NCI-H69 (cell line): Measurements from ENCODE around the gene PTPRH.
"Not testable (repeated sequence)": the region's sequence is repeated elsewhere in the genome, so short reads cannot be mapped to it uniquely, and the experiment has no call there.

Experiments
- DNase-seq: peaks from one replicate; lab custom pipeline; 2025; lab: John Stamatoyannopoulos, UW

Gene PTPRH

DNA sequence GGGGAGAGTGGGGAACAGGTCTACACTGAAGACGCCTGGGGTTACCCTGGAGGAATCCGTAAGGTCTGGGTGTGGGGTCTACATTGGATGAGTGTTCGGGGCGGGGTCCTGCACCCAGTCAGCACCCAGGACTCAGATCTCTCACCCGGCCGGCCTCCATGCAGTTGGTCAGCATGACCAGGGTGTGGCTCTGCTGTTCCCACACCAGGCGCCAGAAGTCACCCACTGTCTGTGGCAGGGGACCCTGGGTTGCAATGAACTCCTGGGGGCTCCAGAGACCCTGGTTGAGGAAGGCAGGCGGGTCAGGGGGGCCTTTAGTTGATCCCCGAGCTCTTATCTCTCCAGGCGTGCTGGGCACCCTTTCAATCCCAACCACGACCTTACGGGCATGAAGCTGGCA is 23.2 kb downstream of the PTPRH start:
- DNase-seq: no peak

DNA sequence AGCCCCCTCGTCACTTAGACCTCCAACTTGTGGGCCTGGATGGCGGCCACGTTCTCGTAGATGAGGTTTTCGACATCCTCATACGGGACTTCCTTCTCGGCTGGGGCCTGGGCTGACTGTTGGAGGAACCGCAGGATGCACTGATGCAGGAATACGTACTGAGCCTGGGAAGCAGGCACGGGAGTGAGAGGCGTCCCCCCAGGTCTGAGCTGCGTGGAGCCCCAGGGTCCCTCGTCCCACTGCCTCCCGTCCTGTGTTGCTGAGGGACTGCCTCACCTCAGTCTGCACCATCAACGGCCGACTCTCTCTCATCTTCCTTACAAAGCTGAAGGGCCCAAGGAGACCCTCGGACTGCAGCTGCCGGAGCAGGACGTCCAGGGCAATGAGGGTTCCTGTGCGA is 27.6 kb downstream of the PTPRH start:
- no peak for DNase-seq

DNA sequence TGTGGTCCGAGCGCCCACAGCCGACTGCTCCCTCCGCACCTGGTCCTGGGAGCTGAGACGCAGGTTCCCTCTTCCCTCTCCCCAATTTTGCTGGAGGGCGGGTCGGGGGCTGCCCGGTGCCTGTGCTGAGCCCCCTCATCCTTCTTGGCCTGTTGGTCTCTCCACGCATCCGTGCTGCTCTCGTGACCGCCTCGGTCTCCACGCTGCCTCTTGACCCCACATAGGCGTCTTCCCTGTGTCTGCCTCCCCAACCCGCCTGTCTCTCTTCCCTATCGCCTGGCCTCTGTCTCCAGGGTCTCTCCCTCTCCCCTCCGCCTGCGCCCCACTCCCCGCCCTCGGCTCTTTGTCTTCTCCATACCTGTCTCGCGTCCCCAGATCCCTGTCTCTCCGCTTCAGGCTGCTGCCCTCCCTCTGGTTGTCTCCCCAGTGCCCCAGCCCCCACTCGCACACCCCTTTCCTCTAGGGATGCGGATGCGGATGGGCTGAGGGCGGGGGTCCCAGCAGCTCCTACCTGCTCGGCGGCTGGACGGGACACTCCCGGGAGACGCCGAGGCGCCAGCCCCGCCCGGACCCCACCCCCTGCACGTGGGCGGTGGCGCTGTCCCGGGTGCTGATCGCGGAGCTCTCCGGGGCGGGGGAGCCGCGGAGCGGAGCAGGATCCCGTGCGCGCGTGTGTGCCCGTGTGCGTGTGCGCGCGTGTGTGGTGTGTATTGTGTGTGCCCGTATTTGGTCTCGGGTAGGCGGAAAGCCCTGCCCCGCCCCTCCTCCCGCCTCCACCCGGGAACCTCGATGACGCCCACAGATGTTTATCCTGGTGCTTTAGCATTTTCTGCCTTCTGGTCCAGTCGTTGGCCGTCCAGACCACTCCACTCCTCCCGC is 29.5 kb downstream of the PTPRH start, which contains the start of gene SYT5:
TSS of gene SYT5 (minus strand) at position 684 of the 879 bp plus-strand sequence. CDS start 1,248 bp downstream, outside the sequence.
- peak; percentile 67 for DNase-seq

DNA sequence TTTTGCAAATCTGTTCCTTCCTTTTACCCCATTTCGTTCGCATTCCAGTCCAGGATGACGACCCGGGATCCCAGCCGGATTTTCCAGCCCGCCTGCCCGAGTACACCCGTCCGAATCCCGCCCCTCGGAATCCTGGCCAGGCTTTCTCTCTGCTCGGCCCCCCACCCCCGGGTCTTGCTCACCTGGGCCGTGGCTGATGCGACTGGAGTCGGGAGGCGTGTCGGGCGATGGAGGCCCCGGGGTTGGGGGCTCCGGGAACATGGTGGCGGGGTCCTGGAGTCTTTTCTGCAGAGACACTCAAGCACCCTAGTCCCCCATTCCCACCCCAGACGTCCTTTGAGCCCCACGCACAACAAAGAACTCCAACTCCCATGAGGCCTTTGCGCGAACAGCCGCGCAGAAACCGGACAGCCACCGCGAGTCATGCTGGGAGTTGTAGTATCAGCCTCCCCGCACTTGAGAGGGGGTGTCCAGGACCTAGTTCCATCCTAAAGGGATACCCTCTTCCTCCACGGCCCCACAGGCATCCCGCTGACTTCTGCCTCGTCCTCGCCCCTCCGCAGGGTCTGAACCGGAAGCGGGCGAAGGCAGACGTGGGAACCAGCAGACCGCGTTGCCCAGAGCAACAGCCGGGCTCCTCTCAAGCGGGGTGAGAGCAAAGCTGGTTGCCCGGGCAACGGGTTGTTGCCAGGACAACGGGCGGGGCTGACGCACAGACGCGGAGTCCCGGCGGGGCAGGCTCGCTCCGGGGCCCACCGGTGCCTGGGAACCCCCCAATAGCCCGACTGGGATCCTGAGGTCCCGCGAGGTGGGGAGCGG is 30.3 kb downstream of the PTPRH start:
- DNase-seq: peak; percentile 96

DNA sequence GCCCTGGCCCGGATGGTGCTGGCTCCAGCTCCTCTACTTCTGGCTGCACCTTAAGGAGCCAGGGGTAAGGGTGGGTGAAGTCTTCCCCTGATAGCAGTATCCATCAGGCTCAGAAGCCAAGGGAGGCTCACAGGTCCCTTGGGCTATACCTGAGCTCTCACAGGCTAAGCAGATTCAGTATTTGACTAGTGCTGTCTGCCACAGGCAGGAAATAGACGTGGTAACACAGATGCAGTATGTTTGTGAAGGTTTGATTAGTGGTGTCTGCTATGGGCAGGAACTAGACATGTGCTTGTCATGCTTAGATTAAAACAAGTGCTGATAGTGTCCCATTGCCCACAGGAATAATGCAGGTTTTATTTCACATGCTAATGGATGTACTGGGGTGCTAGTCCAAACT is 33.2 kb downstream of the PTPRH start:
- DNase-seq: peak; percentile 28

DNA sequence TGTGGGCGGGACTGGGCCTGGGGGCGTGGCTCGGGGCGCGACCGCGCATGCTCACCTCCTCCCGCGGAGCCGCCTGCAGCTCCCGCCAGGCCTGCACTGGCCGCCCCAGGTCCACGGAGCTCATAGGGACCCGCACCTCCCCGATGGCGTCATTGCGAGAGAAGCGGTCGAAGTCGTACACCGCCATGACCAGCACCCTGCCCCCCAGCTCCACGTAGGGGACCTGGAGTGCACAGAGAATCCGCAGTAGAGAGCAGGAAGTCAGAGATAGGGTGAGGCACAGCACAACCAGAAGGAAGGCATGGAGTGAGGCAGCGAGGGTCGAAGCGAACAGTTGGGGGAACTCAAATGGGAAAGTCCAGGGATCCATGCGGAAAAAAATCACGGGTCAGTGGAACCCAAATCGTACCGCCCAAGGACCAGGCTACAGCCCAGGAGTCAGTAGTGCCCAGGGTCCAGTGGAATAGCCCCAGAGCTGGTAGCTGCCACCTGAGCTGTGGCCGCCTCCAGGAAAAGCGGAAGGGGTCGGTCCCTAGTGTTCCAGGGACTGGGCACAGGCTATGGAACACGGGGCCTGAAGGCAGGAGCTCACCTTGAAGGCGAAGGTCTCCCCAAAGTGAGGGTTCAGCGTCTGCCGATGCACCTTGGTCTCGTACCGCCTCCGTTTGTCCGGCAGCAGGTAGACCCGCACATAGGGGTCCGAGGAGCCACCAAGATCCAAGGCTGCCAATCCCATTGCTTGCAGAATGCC is 34.0 kb downstream of the PTPRH start:
- DNase-seq: peak; percentile 50

DNA sequence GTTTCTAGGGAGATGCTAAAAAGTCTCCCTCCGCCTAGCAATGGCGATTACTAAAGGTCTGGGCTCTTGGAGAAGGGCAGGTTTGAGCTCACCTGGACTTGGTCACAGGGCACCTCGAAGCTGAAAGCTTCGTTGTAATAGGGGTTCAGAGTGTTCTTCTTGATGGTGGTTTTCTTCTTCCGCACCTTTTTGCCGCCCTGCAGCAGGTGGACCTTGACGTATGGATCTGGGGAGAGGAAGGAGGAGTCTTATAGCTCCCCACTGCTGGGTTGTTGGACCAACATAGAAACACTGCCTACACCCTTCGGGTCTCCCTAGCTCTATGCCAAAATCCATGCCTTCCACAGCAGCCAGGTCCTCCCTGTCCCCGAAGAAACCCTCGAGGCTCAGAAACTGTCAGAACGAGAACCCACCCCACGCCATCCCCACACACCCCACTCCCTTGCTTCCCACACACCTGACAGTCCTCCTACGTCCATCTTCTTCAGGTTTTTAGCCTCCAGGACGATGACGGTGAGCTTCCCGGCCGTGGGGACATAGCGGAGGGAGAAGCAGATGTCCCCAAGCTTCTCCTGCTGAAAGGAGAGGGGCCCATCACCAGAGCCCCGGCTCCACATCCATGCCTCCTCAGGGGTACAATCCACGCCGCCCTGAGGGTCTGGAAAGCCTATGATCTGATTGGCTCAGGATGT is 34.7 kb downstream of the PTPRH start:
- no peak for DNase-seq

DNA sequence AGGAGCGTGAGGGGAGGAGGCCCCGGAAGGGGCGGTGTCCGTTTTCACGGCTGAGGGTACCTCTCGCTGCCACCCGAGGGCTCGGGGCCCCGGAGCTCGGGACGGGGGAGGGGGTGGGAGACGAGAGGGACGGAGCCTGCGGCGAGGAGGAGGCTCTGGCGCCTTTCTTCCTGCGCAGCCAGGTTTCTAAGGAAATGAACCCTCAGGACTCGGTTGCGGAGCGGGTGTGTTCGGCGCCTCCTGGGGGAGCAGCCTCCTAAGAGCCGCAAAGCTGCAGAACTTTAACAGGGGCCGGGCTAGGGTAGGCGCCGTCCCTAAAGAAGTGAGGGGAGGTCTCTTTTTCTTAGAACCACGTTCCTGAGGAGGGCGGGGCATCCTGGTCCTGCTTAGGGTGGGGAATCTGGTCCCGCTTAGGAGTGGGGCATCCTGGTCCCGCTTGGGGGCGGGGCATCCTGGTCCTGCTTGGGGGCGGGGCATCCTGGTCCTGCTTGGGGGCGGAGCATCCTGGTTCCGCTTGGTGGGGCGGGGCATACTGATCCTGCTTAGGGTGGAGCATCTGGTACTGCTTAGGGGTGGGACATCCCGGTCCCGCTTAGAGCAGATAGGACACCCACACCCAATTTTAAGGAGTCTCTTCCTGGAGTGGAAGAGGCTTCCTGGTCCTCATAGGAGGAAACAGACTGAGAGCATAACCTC is 35.4 kb downstream of the PTPRH start:
- peak; percentile 85 for DNase-seq

DNA sequence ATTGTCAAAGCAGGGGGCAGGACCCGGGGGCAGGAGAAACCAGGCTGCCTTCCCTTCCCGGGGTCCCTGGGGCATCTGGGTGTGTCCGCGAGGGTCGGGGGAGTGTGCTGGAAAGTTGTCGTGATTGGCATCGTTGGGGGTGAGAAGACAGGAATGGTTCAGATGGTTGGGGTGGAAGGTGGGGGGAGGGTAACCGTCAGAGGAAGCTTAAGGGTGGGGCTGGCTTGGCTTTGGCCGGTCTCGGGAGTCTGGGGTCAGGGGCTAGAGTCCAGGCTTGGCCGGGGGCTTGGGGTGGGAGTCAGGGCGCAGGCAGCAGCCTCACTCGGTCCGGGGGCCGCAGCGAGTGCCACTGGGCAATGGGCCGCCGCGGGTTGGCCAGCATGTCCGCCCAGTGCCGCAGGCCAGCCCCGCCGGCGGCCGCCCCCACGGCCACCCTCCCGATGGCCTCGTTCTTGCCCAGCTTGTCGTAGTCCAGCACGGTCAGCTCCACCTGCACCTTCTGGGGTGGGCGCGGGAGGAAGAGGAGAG is 36.1 kb downstream of the PTPRH start:
- no peak for DNase-seq

DNA sequence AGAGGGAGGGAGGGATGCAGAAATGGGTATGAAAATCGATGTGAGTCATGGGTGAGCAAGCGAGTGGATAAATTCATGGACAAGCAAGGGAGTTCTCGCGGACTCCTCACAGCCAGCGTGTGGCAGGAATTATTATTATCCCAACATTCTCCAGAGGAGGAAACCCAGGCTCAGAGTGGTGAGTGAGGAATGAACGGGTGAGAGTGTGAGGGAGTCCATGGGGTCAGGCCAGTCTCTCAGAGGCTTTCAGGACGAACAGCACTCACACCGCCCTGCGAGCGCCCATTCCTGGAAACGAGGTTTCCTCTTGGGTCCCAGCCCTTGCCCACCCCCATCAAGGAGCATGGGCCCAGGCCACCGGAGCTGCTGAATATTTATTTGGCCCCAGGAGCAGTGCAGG is 36.6 kb downstream of the PTPRH start:
- DNase-seq: peak; percentile 22

DNA sequence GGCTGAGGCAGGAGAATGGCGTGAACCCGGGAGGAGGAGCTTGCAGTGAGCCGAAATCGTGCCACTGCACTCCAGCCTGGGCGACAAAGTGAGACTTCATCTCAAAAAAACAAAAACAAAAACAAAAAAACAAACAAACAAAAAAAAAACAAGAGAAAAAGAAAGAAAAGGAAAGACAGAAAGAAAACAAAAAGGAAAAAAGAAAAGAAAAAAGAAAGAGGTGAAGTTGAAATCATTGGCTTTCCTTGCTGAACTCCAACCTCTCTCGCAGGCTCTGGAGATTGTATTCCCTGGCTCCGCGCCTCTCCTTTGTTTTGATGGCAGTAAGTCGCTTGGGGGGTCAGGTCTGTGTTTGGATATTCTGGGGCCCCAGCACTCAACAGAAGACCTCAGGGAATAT is 37.0 kb downstream of the PTPRH start:
- DNase-seq: not testable (repeated sequence)

DNA sequence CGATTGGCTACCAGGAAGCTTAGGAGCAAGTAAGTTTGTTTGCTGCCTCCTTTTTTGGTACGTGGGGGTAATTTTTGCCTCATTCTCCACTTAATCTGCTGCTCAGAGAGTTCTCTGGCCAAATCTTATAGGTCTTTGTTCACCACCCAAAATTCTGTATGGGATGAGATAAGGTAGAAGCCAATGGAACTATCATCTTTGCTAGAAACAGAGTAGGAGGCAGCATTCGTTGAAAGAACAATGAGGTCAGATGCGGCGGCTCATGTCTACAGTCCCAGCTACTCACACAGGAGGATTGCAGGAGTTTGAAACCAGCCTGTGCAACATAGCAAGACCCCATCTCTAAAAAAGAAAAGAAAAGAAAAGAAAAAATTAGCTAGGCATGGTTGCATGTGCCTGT is 37.9 kb downstream of the PTPRH start:
- DNase-seq: no peak

DNA sequence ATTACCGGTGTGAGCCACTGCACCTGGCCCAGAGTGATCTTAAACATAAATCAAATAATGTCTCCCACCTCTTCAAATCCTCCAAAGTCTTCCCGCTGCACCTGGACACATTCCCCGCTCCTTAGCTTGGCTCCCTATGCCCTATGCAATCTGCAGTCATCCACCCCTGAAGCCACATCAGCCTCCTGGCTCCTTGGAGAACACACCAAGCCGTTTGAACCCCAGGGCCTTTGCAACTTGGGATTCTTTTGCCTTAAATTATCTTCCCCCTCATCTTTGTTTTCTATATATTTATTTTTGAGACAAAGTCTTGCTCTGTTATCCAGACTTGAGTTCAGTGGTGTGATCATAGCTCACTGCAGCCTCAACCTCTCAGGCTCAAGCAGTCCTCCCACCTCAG is 40.2 kb downstream of the PTPRH start:
- no peak for DNase-seq

DNA sequence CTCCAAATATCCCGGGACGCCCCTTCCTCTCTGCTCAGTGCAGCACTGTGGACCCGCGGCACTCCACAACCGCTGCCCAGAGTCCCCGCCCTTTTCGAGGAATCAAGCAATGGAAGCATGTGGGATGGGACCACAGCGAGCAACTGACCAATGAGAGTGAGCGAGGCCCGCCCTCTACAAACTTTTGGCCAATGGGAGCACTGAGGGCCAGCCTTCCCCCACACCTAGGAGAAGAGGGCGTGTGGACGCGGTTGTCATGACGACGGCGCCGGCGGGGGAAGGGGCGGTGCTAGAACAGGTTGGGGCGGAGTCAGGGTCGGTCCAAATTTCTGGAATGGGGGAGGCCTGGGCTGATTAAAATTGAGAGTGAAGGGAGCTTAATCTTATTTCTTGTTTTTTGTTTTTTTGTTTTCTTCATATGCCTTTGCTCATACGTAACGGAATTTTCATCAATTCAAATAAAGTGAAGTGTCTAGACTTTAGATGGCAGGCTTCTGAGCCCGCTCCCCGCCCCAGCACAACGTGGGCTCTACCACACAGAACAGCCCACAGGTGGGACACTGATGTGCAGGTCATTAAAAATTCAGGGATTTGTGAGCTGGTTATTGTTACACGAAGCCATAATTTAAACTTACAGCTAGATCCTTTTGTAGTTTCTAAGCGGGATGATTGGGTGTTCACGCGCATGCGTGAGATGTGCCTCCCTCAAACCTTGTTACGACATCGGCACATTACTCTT is 42.6 kb downstream of the PTPRH start, which contains the start of gene DNAAF3:
TSS of gene DNAAF3 (minus strand) at position 84 of the 739 bp plus-strand sequence. CDS start 200 bp downstream, outside the sequence.
- peak; percentile 99 for DNase-seq

DNA sequence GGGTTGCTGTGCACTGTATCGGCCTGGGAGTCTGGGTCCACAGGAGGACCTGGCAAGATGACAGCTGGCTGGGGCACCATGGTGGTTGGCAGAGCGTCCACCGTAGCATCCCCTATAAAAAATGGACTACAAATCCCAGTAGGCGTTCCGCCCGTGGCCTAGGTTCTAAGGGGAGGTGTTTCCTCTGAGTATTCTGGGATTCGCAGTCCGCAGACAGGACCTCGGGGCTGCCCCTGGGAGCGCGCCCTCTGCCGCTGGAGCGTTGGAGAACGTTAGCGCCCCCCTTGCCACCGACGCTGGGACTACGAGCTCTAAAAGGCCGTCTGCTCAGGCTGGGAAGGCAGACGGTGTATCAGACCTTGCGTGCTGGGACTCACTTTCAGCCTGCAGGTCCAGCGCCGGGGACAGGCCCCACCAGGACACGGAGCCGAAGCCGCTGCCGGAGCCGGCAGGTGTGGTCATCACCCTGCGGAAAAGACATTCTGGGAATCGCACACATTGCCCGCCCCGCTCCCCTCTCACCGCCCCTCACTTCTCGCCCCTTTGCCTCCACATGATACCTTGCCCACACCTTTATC is 43.3 kb downstream of the PTPRH start:
- peak; percentile 92 for DNase-seq

DNA sequence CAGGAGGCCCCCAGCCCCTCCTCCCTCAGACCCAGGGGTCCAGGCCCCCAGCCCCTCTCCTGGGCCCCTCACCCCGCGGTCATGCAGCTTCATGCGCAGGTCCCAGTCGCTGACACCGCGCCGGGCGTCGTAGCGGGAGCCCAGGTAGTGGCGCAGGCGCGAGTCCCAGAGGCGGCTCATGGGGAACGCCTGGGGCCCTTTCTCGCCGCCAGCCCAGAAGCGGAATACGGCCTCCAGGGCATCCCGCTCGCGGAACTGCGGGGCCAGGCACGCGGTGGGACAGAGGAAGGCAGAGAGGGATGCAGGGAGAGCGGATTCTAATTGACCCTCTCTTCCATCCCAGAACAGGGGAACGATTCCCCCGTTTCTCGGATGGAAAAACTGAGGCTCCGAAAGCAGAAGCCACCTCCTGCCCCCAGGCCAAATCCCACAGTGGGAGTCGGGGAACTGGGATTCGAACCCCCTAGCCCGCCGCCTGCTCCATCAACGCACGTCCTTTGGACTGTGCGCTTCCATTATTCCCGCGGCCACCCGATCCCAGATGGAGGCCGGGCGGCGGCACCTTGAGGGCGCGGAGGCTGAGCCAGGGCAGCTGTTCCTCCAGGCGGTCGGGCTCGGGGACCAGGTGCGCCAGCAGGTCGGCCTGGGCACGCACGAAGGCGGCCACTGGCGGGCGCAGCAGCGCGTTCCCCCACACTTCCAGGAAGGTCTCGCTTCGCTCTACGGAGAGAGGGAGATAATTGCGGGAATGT is 47.6 kb downstream of the PTPRH start:
- peak; percentile 47 for DNase-seq

DNA sequence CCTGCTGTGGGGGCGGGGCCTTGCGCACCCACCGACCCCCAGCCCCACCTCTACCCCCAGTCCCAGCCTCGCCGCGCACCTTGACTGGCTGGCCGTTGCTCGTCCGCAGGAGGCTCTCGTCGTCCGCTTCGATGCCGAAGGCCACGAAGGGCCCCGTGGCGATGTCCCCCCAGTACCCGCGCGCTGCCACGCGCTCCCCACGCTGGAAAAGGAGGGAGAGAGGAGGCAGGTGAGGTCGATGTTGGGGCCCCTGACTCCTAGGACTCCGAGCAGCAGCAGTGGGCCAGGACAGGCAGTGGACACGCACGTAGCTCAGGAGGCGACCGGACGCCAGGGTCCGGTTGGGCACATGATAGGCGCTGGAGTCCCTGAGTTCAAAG is 48.3 kb downstream of the PTPRH start:
- DNase-seq: no peak

DNA sequence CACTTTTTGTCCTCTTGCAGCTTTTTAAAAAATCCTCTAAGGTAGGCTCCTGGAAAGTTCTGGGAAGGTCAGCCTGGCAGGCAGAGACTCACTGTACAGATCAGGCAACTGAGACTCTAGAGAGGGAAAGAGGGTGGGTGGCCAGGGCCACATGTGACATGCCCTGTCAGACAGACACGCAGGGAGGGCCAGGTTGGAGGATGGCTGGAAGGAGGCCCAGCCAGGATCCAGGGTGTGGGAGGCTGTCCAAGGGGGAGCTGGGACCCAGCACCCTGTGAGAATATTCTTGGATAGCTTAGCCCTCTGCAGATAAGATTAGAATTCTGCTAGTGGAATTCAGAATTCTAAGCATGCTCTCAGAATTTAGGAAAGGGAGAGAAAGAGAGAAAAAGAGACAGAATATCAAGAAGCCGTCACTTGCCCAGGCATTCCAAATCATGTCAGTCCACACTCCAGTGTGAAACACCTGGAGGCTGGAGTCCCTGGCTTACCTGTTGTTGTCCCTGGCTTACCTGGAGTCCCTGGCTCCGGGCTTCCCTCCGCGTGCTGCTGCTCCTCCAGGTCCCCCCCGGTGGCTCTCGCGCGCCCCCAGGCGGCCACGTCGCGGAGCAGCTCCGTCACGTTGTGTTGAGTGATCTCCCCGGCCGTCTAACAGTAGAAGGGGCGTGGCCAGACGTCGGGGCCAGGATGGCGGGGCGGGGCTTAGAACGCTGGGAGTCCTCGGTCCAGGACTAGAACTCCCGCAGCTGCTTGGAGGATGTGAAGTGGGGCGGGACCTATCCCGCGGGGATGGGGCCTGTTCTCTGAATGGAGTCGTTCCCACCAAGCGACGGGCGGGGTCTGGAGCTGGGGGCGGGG is 48.9 kb downstream of the PTPRH start:
- peak; percentile 98 for DNase-seq
